GM12878 (cell line): ENCODE results near the gene PDLIM4. TPM values are rescaled to one million over a fixed set of nuclear protein-coding genes. Genes with fewer than 3 reads are reported as not detected.

ENCODE experiments used
- ATAC-seq: fragments of 200-7000 bp; cut with Tn5 transposase; 3 replicates; pipeline ENCODE4 v1.9.1; 2020; ENCODE audit warnings: mild to moderate bottlenecking, moderate library complexity
- BruUV-seq: library from RNA; stranded (reverse); fragments of 400-500 nt; replicated peaks from 2 replicates; lab custom pipeline; 2021; lab: Mats Ljungman, UMichigan
- CTCF ChIA-PET: fragments of 300-600 bp; sonication (Branson Sonifier 250); formaldehyde crosslinking; extraction: SDS; loops from one replicate; lab custom pipeline; 2021; ENCODE audit warnings: inconsistent platforms; lab: Yijun Ruan, JAX
- POLR2A ChIA-PET: fragments of 350-600 bp; formaldehyde crosslinking; extraction: SDS; loops from one replicate; lab custom pipeline; 2021; ENCODE audit warnings: inconsistent platforms; lab: Charles Lee
- RAD21 ChIA-PET: fragments of 300-600 bp; sonication (Branson Sonifier 250); formaldehyde crosslinking; loops from one replicate; lab custom pipeline; 2023; ENCODE audit warnings: antibody characterized with exemption; ENCODE audit not compliant: unreplicated experiment; lab: Charles Lee
- SMC1A ChIA-PET: fragments of 300-600 bp; sonication (Branson Sonifier 250); formaldehyde crosslinking; loops from one replicate; lab custom pipeline; 2023; ENCODE audit not compliant: unreplicated experiment, uncharacterized antibody; lab: Charles Lee
- DNase-seq: peaks from one replicate; pipeline ENCODE4 v3.0.0-alpha.2; 2011; ENCODE audit warnings: low read depth, low spot score
- FAIRE-seq: peaks from 3 replicates; lab custom pipeline; 2011; peaks lifted over from hg19 to GRCh38; lab: Jason Lieb, UNC
- H2AFZ ChIP-seq: 2 replicates; pipeline ENCODE4 v1.6.0; 2011; ENCODE audit warnings: low read depth, low read length, control low read depth; ENCODE audit not compliant: control insufficient read depth
- H3K27ac ChIP-seq: 2 replicates; pipeline ENCODE4 v1.5.1; 2011; ENCODE audit warnings: control low read depth; ENCODE audit not compliant: control insufficient read depth, insufficient read depth
- H3K27me3 ChIP-seq, 2 experiments: replicated peaks in 1 of 2; 2 replicates each; pipeline versions ENCODE4 v1.6.0 to v1.6.1; 2011; ENCODE audit warnings: low read length in 1 of 2; ENCODE audit not compliant: control insufficient read depth in 2 of 2, insufficient read depth in 2 of 2
- H3K36me3 ChIP-seq, 2 experiments: 2 replicates each; pipeline ENCODE4 v1.5.1; 2011; ENCODE audit warnings: low read length in 1 of 2; ENCODE audit not compliant: control insufficient read depth in 2 of 2, insufficient read depth in 2 of 2
- H3K4me1 ChIP-seq: 2 replicates; pipeline ENCODE4 v1.6.1; 2011; ENCODE audit warnings: mild to moderate bottlenecking, low read length, moderate library complexity, mixed read lengths; ENCODE audit not compliant: control insufficient read depth, insufficient read depth
- H3K4me2 ChIP-seq: 2 replicates; pipeline ENCODE4 v1.6.0; 2011; ENCODE audit warnings: control low read depth; ENCODE audit not compliant: control insufficient read depth, insufficient read depth
- H3K4me3 ChIP-seq: fragments of 200-600 bp; sonication (generic); 2 replicates; pipeline ENCODE4 v1.5.1; 2016
- H3K79me2 ChIP-seq: 2 replicates; pipeline ENCODE4 v1.6.0; 2011; ENCODE audit warnings: low read length; ENCODE audit not compliant: control insufficient read depth, insufficient read depth
- H3K9ac ChIP-seq: 2 replicates; pipeline ENCODE4 v1.8.0; 2011; ENCODE audit warnings: low read length, control low read depth, mixed read lengths; ENCODE audit not compliant: control insufficient read depth, insufficient read depth
- H3K9me3 ChIP-seq: replicated peaks from 3 replicates; pipeline ENCODE4 v1.5.1; 2011; ENCODE audit warnings: mild to moderate bottlenecking, low read length; ENCODE audit not compliant: control insufficient read depth, insufficient read depth
- H4K20me1 ChIP-seq: 2 replicates; pipeline ENCODE4 v1.6.0; 2011; ENCODE audit not compliant: control insufficient read depth, insufficient read depth
- BACH1 ChIP-seq: fragments of 450-650 bp; IDR thresholded peaks from 2 replicates; pipeline ENCODE4 v1.6.1; 2017; ENCODE audit warnings: mild to moderate bottlenecking, borderline replicate concordance
- JUNB ChIP-seq: IDR thresholded peaks from 2 replicates; pipeline ENCODE4 v1.6.1; 2016; ENCODE audit warnings: antibody characterized with exemption, mild to moderate bottlenecking
- LARP7 ChIP-seq: fragments of 450-650 bp; IDR thresholded peaks from 2 replicates; pipeline ENCODE4 v1.6.1; 2017; ENCODE audit warnings: mild to moderate bottlenecking
- MEF2A ChIP-seq: IDR thresholded peaks from 2 replicates; pipeline ENCODE4 v1.6.1; 2011; ENCODE audit warnings: low read depth, mild to moderate bottlenecking, low read length, moderate library complexity; ENCODE audit not compliant: insufficient read depth
- MTA2 ChIP-seq: fragments of 450-650 bp; IDR thresholded peaks from 2 replicates; pipeline ENCODE4 v1.6.1; 2016; ENCODE audit warnings: low read depth, mild to moderate bottlenecking, moderate library complexity
- NR2C1 ChIP-seq: fragments of 450-650 bp; IDR thresholded peaks from 2 replicates; pipeline ENCODE4 v1.6.1; 2017; ENCODE audit warnings: antibody characterized with exemption, mild to moderate bottlenecking, moderate library complexity
- SP1 ChIP-seq: IDR thresholded peaks from one replicate; pipeline ENCODE4 v1.6.1; 2011; ENCODE audit warnings: low read depth, low read length
- ZNF274 ChIP-seq: IDR thresholded peaks from one replicate; pipeline ENCODE4 v1.8.0; 2011; ENCODE audit not compliant: insufficient read length, insufficient read depth
- WGBS: methylation state at CpG from one replicate; pipeline ENCODE4 v1.1.6; 2016; ENCODE audit warnings: low lambda C conversion rate; ENCODE audit not compliant: insufficient replicate concordance, insufficient coverage; ENCODE audit errors: missing lambda C conversion rate; 5-methylcytosine and 5-hydroxymethylcytosine counted together
- in situ Hi-C: fragments of 300-500 bp; cut with MboI; formaldehyde crosslinking; loops from 9 replicates; pipeline ENCODE4 v1.14.3; 2018; ENCODE audit warnings: mixed read lengths
- intact Hi-C: fragments of 100-400 bp; cut with micrococcal nuclease; formaldehyde crosslinking; loops from one replicate; pipeline ENCODE4 v1.14.2; 2022; ENCODE audit not compliant: unreplicated experiment
- polyA plus RNA-seq, 11 experiments: library from polyadenylated mRNA; depleted of rRNA in 4 of 11; unstranded in 6 of 11; stranded (reverse) in 5 of 11; fragments of >200 nt; fragmentation: Nextera tagmentation in 4 of 11; fragmentation: Illumina TruSeq in 1 of 11; extraction: Ambion mirVana in 4 of 11; extraction: Trizol in 1 of 11; gene quantifications; 1 replicate in 1 of 11; 2 replicates in 10 of 11; pipeline versions ENCODE4 v1.2.1 to v1.2.3, GENCODE V29; 2011 to 2016; ENCODE audit warnings: inconsistent platforms in 2 of 11, missing spikeins in 2 of 11, low read depth in 1 of 11
- total RNA-seq, 4 experiments: library from RNA; depleted of rRNA in 3 of 4; stranded (reverse); fragments of >200 nt in 3 of 4; fragmentation: Illumina TruSeq in 1 of 4; extraction: Trizol in 1 of 4; gene quantifications; 2 replicates each; pipeline versions ENCODE4 v1.2.1 to v1.2.3, GENCODE V29; 2013 to 2021
- TF ChIP-seq, protein P1 (sequence below): IDR thresholded peaks from 2 replicates; pipeline ENCODE4 v1.6.1; 2011; ENCODE audit warnings: mild to moderate bottlenecking, low read depth, low read length, moderate library complexity; ENCODE audit not compliant: insufficient replicate concordance
- TF ChIP-seq, protein P2 (sequence below): IDR thresholded peaks from 2 replicates; pipeline ENCODE4 v1.6.1; 2011; ENCODE audit warnings: low read depth, low read length, improper control_type of control experiment, borderline replicate concordance
- TF ChIP-seq, protein P3 (sequence below): IDR thresholded peaks from 2 replicates; pipeline ENCODE4 v1.6.1; 2012; ENCODE audit warnings: mild to moderate bottlenecking, low read depth, low read length
- TF ChIP-seq, protein P4 (sequence below): fragments of 450-650 bp; IDR thresholded peaks from 2 replicates; pipeline ENCODE4 v1.6.1; 2018; ENCODE audit warnings: borderline replicate concordance, mild to moderate bottlenecking; ENCODE audit not compliant: partially characterized antibody

The PDLIM4 gene
- total and polyA plus RNA-seq, 10 of the 15 experiments (the other 5 are each of a cell fraction or from before 2014, with no cell fraction given) = 0.13 to 1.7 (median 0.39) TPM; not detected in 3

DNA sequence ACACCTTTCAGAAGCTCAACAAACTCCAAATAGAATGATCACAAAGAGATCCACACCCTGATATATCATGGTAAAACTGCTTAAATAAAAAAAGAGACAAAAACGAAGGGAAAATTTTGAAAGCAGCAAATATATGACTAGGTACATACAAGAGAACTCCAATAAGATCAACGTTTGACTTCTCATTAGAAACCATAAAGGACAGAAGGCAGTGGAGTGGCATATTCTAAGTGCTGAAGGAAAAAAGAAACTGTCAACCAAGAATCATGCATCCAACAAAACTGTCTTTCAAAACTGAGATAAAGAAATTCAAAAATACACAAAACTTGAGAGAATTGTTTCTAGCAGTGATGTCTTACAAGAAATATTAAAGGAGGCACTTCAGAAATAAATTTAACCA is 47.9 kb downstream of the PDLIM4 start:
- TF ChIP-seq, protein P1, sequence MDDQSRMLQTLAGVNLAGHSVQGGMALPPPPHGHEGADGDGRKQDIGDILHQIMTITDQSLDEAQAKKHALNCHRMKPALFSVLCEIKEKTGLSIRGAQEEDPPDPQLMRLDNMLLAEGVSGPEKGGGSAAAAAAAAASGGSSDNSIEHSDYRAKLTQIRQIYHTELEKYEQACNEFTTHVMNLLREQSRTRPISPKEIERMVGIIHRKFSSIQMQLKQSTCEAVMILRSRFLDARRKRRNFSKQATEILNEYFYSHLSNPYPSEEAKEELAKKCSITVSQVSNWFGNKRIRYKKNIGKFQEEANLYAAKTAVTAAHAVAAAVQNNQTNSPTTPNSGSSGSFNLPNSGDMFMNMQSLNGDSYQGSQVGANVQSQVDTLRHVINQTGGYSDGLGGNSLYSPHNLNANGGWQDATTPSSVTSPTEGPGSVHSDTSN = no peak
- TF ChIP-seq MTA2 (no peak), JUNB (no peak), BACH1 (no peak), LARP7 (no peak), SP1 (no peak), ZNF274 (no peak), NR2C1 (no peak), MEF2A (no peak)
- TF ChIP-seq, protein P2, sequence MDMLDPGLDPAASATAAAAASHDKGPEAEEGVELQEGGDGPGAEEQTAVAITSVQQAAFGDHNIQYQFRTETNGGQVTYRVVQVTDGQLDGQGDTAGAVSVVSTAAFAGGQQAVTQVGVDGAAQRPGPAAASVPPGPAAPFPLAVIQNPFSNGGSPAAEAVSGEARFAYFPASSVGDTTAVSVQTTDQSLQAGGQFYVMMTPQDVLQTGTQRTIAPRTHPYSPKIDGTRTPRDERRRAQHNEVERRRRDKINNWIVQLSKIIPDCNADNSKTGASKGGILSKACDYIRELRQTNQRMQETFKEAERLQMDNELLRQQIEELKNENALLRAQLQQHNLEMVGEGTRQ = no peak
- TF ChIP-seq, protein P3, sequence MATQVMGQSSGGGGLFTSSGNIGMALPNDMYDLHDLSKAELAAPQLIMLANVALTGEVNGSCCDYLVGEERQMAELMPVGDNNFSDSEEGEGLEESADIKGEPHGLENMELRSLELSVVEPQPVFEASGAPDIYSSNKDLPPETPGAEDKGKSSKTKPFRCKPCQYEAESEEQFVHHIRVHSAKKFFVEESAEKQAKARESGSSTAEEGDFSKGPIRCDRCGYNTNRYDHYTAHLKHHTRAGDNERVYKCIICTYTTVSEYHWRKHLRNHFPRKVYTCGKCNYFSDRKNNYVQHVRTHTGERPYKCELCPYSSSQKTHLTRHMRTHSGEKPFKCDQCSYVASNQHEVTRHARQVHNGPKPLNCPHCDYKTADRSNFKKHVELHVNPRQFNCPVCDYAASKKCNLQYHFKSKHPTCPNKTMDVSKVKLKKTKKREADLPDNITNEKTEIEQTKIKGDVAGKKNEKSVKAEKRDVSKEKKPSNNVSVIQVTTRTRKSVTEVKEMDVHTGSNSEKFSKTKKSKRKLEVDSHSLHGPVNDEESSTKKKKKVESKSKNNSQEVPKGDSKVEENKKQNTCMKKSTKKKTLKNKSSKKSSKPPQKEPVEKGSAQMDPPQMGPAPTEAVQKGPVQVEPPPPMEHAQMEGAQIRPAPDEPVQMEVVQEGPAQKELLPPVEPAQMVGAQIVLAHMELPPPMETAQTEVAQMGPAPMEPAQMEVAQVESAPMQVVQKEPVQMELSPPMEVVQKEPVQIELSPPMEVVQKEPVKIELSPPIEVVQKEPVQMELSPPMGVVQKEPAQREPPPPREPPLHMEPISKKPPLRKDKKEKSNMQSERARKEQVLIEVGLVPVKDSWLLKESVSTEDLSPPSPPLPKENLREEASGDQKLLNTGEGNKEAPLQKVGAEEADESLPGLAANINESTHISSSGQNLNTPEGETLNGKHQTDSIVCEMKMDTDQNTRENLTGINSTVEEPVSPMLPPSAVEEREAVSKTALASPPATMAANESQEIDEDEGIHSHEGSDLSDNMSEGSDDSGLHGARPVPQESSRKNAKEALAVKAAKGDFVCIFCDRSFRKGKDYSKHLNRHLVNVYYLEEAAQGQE = no peak
- TF ChIP-seq, protein P4, sequence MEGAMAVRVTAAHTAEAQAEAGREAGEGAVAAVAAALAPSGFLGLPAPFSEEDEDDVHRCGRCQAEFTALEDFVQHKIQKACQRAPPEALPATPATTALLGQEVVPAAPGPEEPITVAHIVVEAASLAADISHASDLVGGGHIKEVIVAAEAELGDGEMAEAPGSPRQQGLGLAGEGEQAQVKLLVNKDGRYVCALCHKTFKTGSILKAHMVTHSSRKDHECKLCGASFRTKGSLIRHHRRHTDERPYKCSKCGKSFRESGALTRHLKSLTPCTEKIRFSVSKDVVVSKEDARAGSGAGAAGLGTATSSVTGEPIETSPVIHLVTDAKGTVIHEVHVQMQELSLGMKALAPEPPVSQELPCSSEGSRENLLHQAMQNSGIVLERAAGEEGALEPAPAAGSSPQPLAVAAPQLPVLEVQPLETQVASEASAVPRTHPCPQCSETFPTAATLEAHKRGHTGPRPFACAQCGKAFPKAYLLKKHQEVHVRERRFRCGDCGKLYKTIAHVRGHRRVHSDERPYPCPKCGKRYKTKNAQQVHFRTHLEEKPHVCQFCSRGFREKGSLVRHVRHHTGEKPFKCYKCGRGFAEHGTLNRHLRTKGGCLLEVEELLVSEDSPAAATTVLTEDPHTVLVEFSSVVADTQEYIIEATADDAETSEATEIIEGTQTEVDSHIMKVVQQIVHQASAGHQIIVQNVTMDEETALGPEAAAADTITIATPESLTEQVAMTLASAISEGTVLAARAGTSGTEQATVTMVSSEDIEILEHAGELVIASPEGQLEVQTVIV = no peak
- H3K4me2 ChIP-seq = no peak overlapping the region
- ChIA-PET SMC1A (interaction anchor here (0.6 kb wide), 1 partner anchor 1434 kb away, joined by 3 read pairs; no protein-coding TSS in a partner anchor), POLR2A (interaction anchor here (2.0 to 2.6 kb wide), 2 partner anchors 11 to 14 kb away, joined by 5 to 6 read pairs; partner anchors contain the start of gene SLC22A4), CTCF (no interaction called here), RAD21 (no interaction called here)
- no peak overlapping the region for H3K27ac ChIP-seq
- H2AFZ ChIP-seq = no peak overlapping the region
- H3K9me3 ChIP-seq = no peaks in the 10 kb centered on the region; the same call in 2 of the 3 replicates
- no peak for FAIRE-seq
- no peaks in the 10 kb centered on the region for H4K20me1 ChIP-seq
- no peak for ATAC-seq
- H3K79me2 ChIP-seq = no peaks in the 10 kb centered on the region
- intact Hi-C loops = no loop called here
- H3K36me3 ChIP-seq = no peaks in the 10 kb centered on the region
- no peaks in the 10 kb centered on the region for H3K4me1 ChIP-seq
- in situ Hi-C loops = no loop called here
- no peak overlapping the region for H3K9ac ChIP-seq
- H3K27me3 ChIP-seq = peaks cover 0 to 2% of the 10 kb centered on the region in 2 experiments; a peak in 2 of 4 replicates
- BruUV-seq = no TSS peak
- H3K4me3 ChIP-seq = no peak overlapping the region
- 0% methylated on average over 2 of the region's 2 CpGs for WGBS
- no peak for DNase-seq
